GM23338 (cell line): ENCODE measurements around the gene PPP1R7. TPM values are rescaled to one million over a fixed set of nuclear protein-coding genes. Genes with fewer than 3 reads are reported as not detected.

Source experiments
- ATAC-seq: fragments of 200-7000 bp; cut with Tn5 transposase; 3 replicates; pipeline ENCODE4 v1.9.1; 2020
- DNase-seq: peaks from one replicate; pipeline ENCODE4 v3.0.0-alpha.2; 2015; ENCODE audit warnings: low spot score
- H2AFZ ChIP-seq: fragments of 200-600 bp; sonication (generic); 2 replicates; pipeline ENCODE4 v1.8.0; 2016; ENCODE audit warnings: antibody characterized with exemption, mild to moderate bottlenecking, moderate library complexity
- H3F3A ChIP-seq: fragments of 200-600 bp; sonication (generic); replicated peaks from 2 replicates; pipeline ENCODE4 v1.8.0; 2017; ENCODE audit warnings: antibody characterized with exemption, mixed run types, low read depth
- H3K27ac ChIP-seq: fragments of 200-600 bp; sonication (generic); 2 replicates; pipeline ENCODE4 v1.6.1; 2016; ENCODE audit warnings: low read depth
- H3K27me3 ChIP-seq: fragments of 200-600 bp; sonication (generic); 2 replicates; pipeline ENCODE4 v1.8.0; 2016; ENCODE audit warnings: mild to moderate bottlenecking, mixed run types, moderate library complexity; ENCODE audit not compliant: insufficient read depth
- H3K36me3 ChIP-seq: fragments of 200-600 bp; sonication (generic); 2 replicates; pipeline ENCODE4 v1.8.0; 2016; ENCODE audit warnings: mild to moderate bottlenecking; ENCODE audit not compliant: insufficient read depth
- H3K4me1 ChIP-seq: fragments of 200-600 bp; sonication (generic); 2 replicates; pipeline ENCODE4 v1.8.0; 2016; ENCODE audit warnings: mild to moderate bottlenecking, moderate library complexity; ENCODE audit not compliant: insufficient read depth
- H3K4me2 ChIP-seq: fragments of 200-600 bp; sonication (generic); 2 replicates; pipeline ENCODE4 v1.7.1; 2017; ENCODE audit warnings: mixed run types
- H3K4me3 ChIP-seq: fragments of 200-600 bp; sonication (generic); 2 replicates; pipeline ENCODE4 v1.6.1; 2016; ENCODE audit warnings: mixed run types
- H3K79me2 ChIP-seq: fragments of 200-600 bp; sonication (generic); replicated peaks from 2 replicates; pipeline ENCODE4 v1.8.0; 2017; ENCODE audit warnings: mild to moderate bottlenecking; ENCODE audit not compliant: insufficient read depth
- H3K9me2 ChIP-seq: fragments of 200-600 bp; sonication (generic); 2 replicates; pipeline ENCODE4 v1.8.0; 2017; ENCODE audit not compliant: insufficient read depth
- H4K20me1 ChIP-seq: fragments of 200-600 bp; sonication (generic); replicated peaks from 2 replicates; pipeline ENCODE4 v1.8.0; 2017; ENCODE audit warnings: mild to moderate bottlenecking; ENCODE audit not compliant: insufficient read depth
- H3K27ac Mint-ChIP-seq: 2 replicates; pipeline ENCODE4 v1.8.0; 2020; ENCODE audit warnings: inconsistent platforms, mild to moderate bottlenecking, moderate library complexity, mixed read lengths
- H3K27me3 Mint-ChIP-seq: 3 replicates; pipeline ENCODE4 v1.8.0; 2022; ENCODE audit warnings: low read depth, mild to moderate bottlenecking, moderate library complexity, mixed read lengths, inconsistent platforms; ENCODE audit not compliant: insufficient read depth, poor library complexity
- H3K36me3 Mint-ChIP-seq: 3 replicates; pipeline ENCODE4 v1.8.0; 2021; ENCODE audit warnings: low read depth, mild to moderate bottlenecking, inconsistent platforms, moderate library complexity, mixed read lengths
- H3K4me1 Mint-ChIP-seq: 3 replicates; pipeline ENCODE4 v1.8.0; 2020; ENCODE audit warnings: mild to moderate bottlenecking, inconsistent platforms, mixed read lengths
- H3K4me3 Mint-ChIP-seq: 3 replicates; pipeline ENCODE4 v1.8.0; 2021; ENCODE audit warnings: moderate library complexity, mild to moderate bottlenecking, inconsistent platforms, mixed read lengths
- H3K9me3 Mint-ChIP-seq: 3 replicates; pipeline ENCODE4 v1.8.0; 2020; ENCODE audit warnings: moderate library complexity, mild to moderate bottlenecking, inconsistent platforms, mixed read lengths
- CREB1 ChIP-seq: fragments of 250-450 bp; sonication (Bioruptor Pico); IDR thresholded peaks from 2 replicates; pipeline ENCODE4 v1.5.0; 2020; ENCODE audit warnings: low read depth, mild to moderate bottlenecking, moderate library complexity
- ETS1 ChIP-seq: IDR thresholded peaks from 2 replicates; pipeline ENCODE4 v1.6.1; 2016; ENCODE audit warnings: antibody characterized with exemption
- EZH2 ChIP-seq: fragments of 200-600 bp; sonication (generic); IDR thresholded peaks from one replicate; pipeline ENCODE4 v1.8.0; 2017; ENCODE audit warnings: antibody characterized with exemption, mild to moderate bottlenecking, low read depth; ENCODE audit not compliant: unreplicated experiment
- EZH2phosphoT487 ChIP-seq: fragments of 200-600 bp; sonication (generic); IDR thresholded peaks from one replicate; pipeline ENCODE4 v1.8.1; 2018; ENCODE audit warnings: antibody characterized with exemption; ENCODE audit not compliant: unreplicated experiment
- JUNB ChIP-seq: IDR thresholded peaks from one replicate; pipeline ENCODE4 v1.6.1; 2016; ENCODE audit warnings: antibody characterized with exemption; ENCODE audit not compliant: unreplicated experiment
- NANOG ChIP-seq: IDR thresholded peaks from 2 replicates; pipeline ENCODE4 v1.6.1; 2016; ENCODE audit warnings: antibody characterized with exemption, borderline replicate concordance
- POLR2AphosphoS5 ChIP-seq: IDR thresholded peaks from 2 replicates; pipeline ENCODE4 v1.6.1; 2016; ENCODE audit warnings: antibody characterized with exemption, low read depth
- REST ChIP-seq: IDR thresholded peaks from one replicate; pipeline ENCODE4 v1.6.1; 2018; ENCODE audit warnings: antibody characterized with exemption; ENCODE audit not compliant: unreplicated experiment
- STAT1 ChIP-seq: IDR thresholded peaks from one replicate; pipeline ENCODE4 v1.6.1; 2016; ENCODE audit warnings: antibody characterized with exemption; ENCODE audit not compliant: unreplicated experiment
- ZNF114 ChIP-seq: fragments of 250-450 bp; sonication (Bioruptor Pico); IDR thresholded peaks from 2 replicates; pipeline ENCODE4 v1.5.0; 2020; ENCODE audit warnings: mild to moderate bottlenecking, moderate library complexity
- ZNF331 ChIP-seq: fragments of 250-450 bp; sonication (Bioruptor Pico); IDR thresholded peaks from 2 replicates; pipeline ENCODE4 v1.5.0; 2020; ENCODE audit warnings: low read depth, mild to moderate bottlenecking, moderate library complexity
- ZNF462 ChIP-seq: fragments of 250-450 bp; sonication (Bioruptor Pico); IDR thresholded peaks from 2 replicates; pipeline ENCODE4 v1.5.0; 2020; ENCODE audit warnings: mild to moderate bottlenecking, moderate library complexity
- polyA plus RNA-seq: library from polyadenylated mRNA; unstranded; fragments of >200 nt; fragmentation: Nextera tagmentation; extraction: Ambion mirVana; gene quantifications from 2 replicates; pipeline ENCODE4 v1.2.1, GENCODE V29; 2016
- total RNA-seq: library from RNA; depleted of rRNA; stranded (reverse); fragments of >200 nt; shearing (Covaris generic); gene quantifications from 2 replicates; pipeline ENCODE4 v1.2.3, GENCODE V29; 2014
- TF ChIP-seq, protein P1 (sequence below), 2 experiments: fragments of 200-600 bp in 1 of 2; sonication (generic) in 1 of 2; conservative IDR thresholded peaks; 2 replicates each; pipeline versions ENCODE4 v1.5.1 to v1.6.1; 2016 to 2017; ENCODE audit warnings: antibody characterized with exemption in 2 of 2, low read depth in 2 of 2, mild to moderate bottlenecking in 2 of 2, moderate library complexity in 1 of 2

Gene PPP1R7
- total and polyA plus RNA-seq, 2 experiments from 2014 or later = 48.2 to 94.3 TPM

DNA sequence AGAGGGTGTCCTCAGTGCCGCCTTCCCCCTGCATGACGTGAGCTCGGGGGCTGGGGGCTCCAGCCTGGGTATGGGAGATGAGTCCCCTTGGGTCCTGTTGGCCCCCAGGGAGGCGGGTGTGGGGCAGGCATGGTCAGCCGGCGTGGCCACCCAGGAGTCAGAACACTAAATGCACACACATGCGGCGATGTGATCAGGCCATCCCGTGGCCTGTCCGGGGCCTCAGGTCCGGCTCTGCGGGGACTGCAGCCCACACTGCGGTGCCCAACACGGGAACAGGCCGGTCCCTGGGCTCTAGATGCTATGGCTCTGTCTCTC is 52.0 kb downstream of the PPP1R7 start:
- Mint-ChIP-seq H3K9me3 (no peaks in the 10 kb centered on the region; the same call in 2 of the 3 replicates), H3K4me1 (no peaks in the 10 kb centered on the region), H3K4me3 (no peak overlapping the region), H3K27ac (no peak overlapping the region), H3K27me3 (peaks cover 11% of the 10 kb centered on the region), H3K36me3 (no peaks in the 10 kb centered on the region)
- no peak for DNase-seq
- H3K4me3 ChIP-seq = no peak overlapping the region
- no peaks in the 10 kb centered on the region for H4K20me1 ChIP-seq
- H3K36me3 ChIP-seq = no peaks in the 10 kb centered on the region
- no peaks in the 10 kb centered on the region for H3K9me2 ChIP-seq
- no peaks in the 10 kb centered on the region for H3K27me3 ChIP-seq
- H3K79me2 ChIP-seq = no peaks in the 10 kb centered on the region
- H2AFZ ChIP-seq = no peak overlapping the region
- TF ChIP-seq STAT1 = no peak
- no peak for TF ChIP-seq EZH2
- TF ChIP-seq REST = no peak
- TF ChIP-seq JUNB = no peak
- TF ChIP-seq ZNF462 (CRISPR knock-in tag) = no peak
- no peak for TF ChIP-seq NANOG
- TF ChIP-seq ZNF331 = no peak
- no peak for TF ChIP-seq CREB1 (CRISPR knock-in tag)
- no peak for TF ChIP-seq EZH2phosphoT487
- TF ChIP-seq, protein P1, sequence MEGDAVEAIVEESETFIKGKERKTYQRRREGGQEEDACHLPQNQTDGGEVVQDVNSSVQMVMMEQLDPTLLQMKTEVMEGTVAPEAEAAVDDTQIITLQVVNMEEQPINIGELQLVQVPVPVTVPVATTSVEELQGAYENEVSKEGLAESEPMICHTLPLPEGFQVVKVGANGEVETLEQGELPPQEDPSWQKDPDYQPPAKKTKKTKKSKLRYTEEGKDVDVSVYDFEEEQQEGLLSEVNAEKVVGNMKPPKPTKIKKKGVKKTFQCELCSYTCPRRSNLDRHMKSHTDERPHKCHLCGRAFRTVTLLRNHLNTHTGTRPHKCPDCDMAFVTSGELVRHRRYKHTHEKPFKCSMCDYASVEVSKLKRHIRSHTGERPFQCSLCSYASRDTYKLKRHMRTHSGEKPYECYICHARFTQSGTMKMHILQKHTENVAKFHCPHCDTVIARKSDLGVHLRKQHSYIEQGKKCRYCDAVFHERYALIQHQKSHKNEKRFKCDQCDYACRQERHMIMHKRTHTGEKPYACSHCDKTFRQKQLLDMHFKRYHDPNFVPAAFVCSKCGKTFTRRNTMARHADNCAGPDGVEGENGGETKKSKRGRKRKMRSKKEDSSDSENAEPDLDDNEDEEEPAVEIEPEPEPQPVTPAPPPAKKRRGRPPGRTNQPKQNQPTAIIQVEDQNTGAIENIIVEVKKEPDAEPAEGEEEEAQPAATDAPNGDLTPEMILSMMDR (conservative IDR thresholded peaks at IDR 0.05; ENCODE audit: low read depth in 2 of 2) = no peak
- TF ChIP-seq ZNF114 (CRISPR knock-in tag) = no peak
- no peak for TF ChIP-seq POLR2AphosphoS5
- no peak for TF ChIP-seq ETS1
- no peaks in the 10 kb centered on the region for H3K4me1 ChIP-seq
- no peak overlapping the region for H3K4me2 ChIP-seq
- no peak for ATAC-seq
- no peaks in the 10 kb centered on the region for H3F3A ChIP-seq
- no peak overlapping the region for H3K27ac ChIP-seq
